H9 (cell line): ENCODE data around the gene GPR183. TPM values are rescaled to one million over a fixed set of nuclear protein-coding genes. Genes with fewer than 3 reads are reported as not detected.

ENCODE experiments used
- DNase-seq: peaks from one replicate; pipeline ENCODE4 v3.0.0-alpha.2; 2017
- H2AFZ ChIP-seq: one replicate; pipeline ENCODE4 v1.6.1; 2013; ENCODE audit warnings: mild to moderate bottlenecking, low read length, control low read depth, moderate library complexity
- H2AK5ac ChIP-seq: 2 replicates; pipeline ENCODE4 v1.6.1; 2013; ENCODE audit warnings: low read length, control low read depth, mixed read lengths; ENCODE audit not compliant: insufficient read length
- H2BK120ac ChIP-seq: one replicate; pipeline ENCODE4 v1.6.1; 2013; ENCODE audit warnings: low read depth, mild to moderate bottlenecking, low read length, control low read depth, inconsistent platforms; ENCODE audit not compliant: poor library complexity, severe bottlenecking
- H2BK12ac ChIP-seq: 2 replicates; pipeline ENCODE4 v1.6.1; 2013; ENCODE audit warnings: low read length, control low read depth, mixed read lengths, low read depth; ENCODE audit not compliant: insufficient read length
- H2BK15ac ChIP-seq: 2 replicates; pipeline ENCODE4 v1.6.1; 2013; ENCODE audit warnings: low read depth, low read length, control low read depth
- H2BK20ac ChIP-seq: one replicate; pipeline ENCODE4 v1.6.1; 2013; ENCODE audit warnings: low read depth, mild to moderate bottlenecking, low read length, control low read depth, inconsistent platforms; ENCODE audit not compliant: poor library complexity, severe bottlenecking
- H2BK5ac ChIP-seq: 2 replicates; pipeline ENCODE4 v1.6.1; 2013; ENCODE audit warnings: low read length, control low read depth, mixed read lengths; ENCODE audit not compliant: insufficient read length
- H3K14ac ChIP-seq: 2 replicates; pipeline ENCODE4 v1.6.1; 2013; ENCODE audit warnings: low read length, control low read depth; ENCODE audit not compliant: insufficient read depth
- H3K18ac ChIP-seq: 2 replicates; pipeline ENCODE4 v1.6.1; 2013; ENCODE audit warnings: low read depth, mild to moderate bottlenecking, mixed read lengths, low read length, control low read depth; ENCODE audit not compliant: insufficient read length
- H3K23ac ChIP-seq: 2 replicates; pipeline ENCODE4 v1.6.1; 2013; ENCODE audit warnings: low read length, control low read depth, mixed read lengths, low read depth; ENCODE audit not compliant: insufficient read length
- H3K23me2 ChIP-seq: 2 replicates; pipeline ENCODE4 v1.6.1; 2013; ENCODE audit warnings: low read depth, mild to moderate bottlenecking, mixed read lengths, low read length, control low read depth; ENCODE audit not compliant: insufficient read length, poor library complexity, severe bottlenecking
- H3K27ac ChIP-seq: 2 replicates; pipeline ENCODE4 v1.5.1; 2013; ENCODE audit warnings: low read length, control low read depth, mixed read lengths, low read depth; ENCODE audit not compliant: insufficient read length
- H3K27me3 ChIP-seq: 2 replicates; pipeline ENCODE4 v1.6.1; 2013; ENCODE audit warnings: low read length, control low read depth, inconsistent platforms; ENCODE audit not compliant: insufficient read depth
- H3K4ac ChIP-seq: 2 replicates; pipeline ENCODE4 v1.6.1; 2013; ENCODE audit warnings: low read depth, mild to moderate bottlenecking, control low read depth, inconsistent platforms, low read length, moderate library complexity
- H3K4me1 ChIP-seq: 2 replicates; pipeline ENCODE4 v1.6.1; 2013; ENCODE audit warnings: low read length, control low read depth, inconsistent platforms; ENCODE audit not compliant: insufficient read depth
- H3K4me2 ChIP-seq: 2 replicates; pipeline ENCODE4 v1.6.1; 2013; ENCODE audit warnings: low read length, control low read depth, mixed read lengths; ENCODE audit not compliant: insufficient read length, insufficient read depth
- H3K56ac ChIP-seq: 2 replicates; pipeline ENCODE4 v1.6.1; 2013; ENCODE audit warnings: low read depth, mild to moderate bottlenecking, mixed read lengths, low read length, control low read depth; ENCODE audit not compliant: insufficient read length
- H3K79me1 ChIP-seq: 2 replicates; pipeline ENCODE4 v1.6.1; 2013; ENCODE audit warnings: low read depth, mild to moderate bottlenecking, moderate library complexity, low read length, control low read depth, inconsistent platforms; ENCODE audit not compliant: insufficient read depth, poor library complexity, severe bottlenecking
- H3K79me2 ChIP-seq: 2 replicates; pipeline ENCODE4 v1.6.1; 2013; ENCODE audit warnings: low read length, control low read depth, inconsistent platforms; ENCODE audit not compliant: insufficient read depth
- H3K9ac ChIP-seq: 2 replicates; pipeline ENCODE4 v1.6.1; 2013; ENCODE audit warnings: low read length, control low read depth, mixed read lengths; ENCODE audit not compliant: insufficient read length; ENCODE audit errors: extremely low read depth
- H3K9me3 ChIP-seq: one replicate; pipeline ENCODE4 v1.6.1; 2013; ENCODE audit warnings: low read depth, low read length, inconsistent platforms; ENCODE audit not compliant: control insufficient read depth
- H3T11ph ChIP-seq: one replicate; pipeline ENCODE4 v1.6.1; 2013; ENCODE audit warnings: mild to moderate bottlenecking, low read length, control low read depth, inconsistent platforms
- H4K20me1 ChIP-seq: one replicate; pipeline ENCODE4 v1.6.1; 2013; ENCODE audit not compliant: control insufficient read depth, insufficient read length, insufficient read depth
- H4K5ac ChIP-seq: 2 replicates; pipeline ENCODE4 v1.6.1; 2013; ENCODE audit warnings: low read depth, mild to moderate bottlenecking, mixed read lengths, low read length, control low read depth; ENCODE audit not compliant: insufficient read length
- H4K8ac ChIP-seq: replicated peaks from 2 replicates; pipeline ENCODE4 v1.6.1; 2013; ENCODE audit warnings: low read length, control low read depth, mixed read lengths, low read depth; ENCODE audit not compliant: insufficient read length
- H4K91ac ChIP-seq: 2 replicates; pipeline ENCODE4 v1.6.1; 2013; ENCODE audit warnings: low read depth, mild to moderate bottlenecking, moderate library complexity, mixed read lengths, low read length, control low read depth; ENCODE audit not compliant: insufficient read length
- H3K27ac Mint-ChIP-seq, 3 experiments: 2 replicates in 2 of 3; 3 replicates in 1 of 3; pipeline ENCODE4 v1.8.0; 2020 to 2021; ENCODE audit warnings: mixed read lengths in 3 of 3, mild to moderate bottlenecking in 1 of 3, moderate library complexity in 1 of 3
- H3K27me3 Mint-ChIP-seq: 2 replicates; pipeline ENCODE4 v1.8.0; 2021; ENCODE audit warnings: low read depth, mild to moderate bottlenecking, moderate library complexity, mixed read lengths
- H3K36me3 Mint-ChIP-seq, 3 experiments: 2 replicates in 2 of 3; 3 replicates in 1 of 3; pipeline ENCODE4 v1.8.0; 2020 to 2021; ENCODE audit warnings: low read depth in 3 of 3, mixed read lengths in 3 of 3; ENCODE audit not compliant: insufficient read depth in 1 of 3
- H3K4me1 Mint-ChIP-seq, 2 experiments: 2 replicates each; pipeline ENCODE4 v1.8.0; 2020; ENCODE audit warnings: mixed read lengths in 2 of 2
- H3K4me3 Mint-ChIP-seq, 2 experiments: 2 replicates in 1 of 2; 3 replicates in 1 of 2; pipeline ENCODE4 v1.8.0; 2020 to 2021; ENCODE audit warnings: mild to moderate bottlenecking in 2 of 2, mixed read lengths in 2 of 2, moderate library complexity in 1 of 2
- H3K9me3 Mint-ChIP-seq, 2 experiments: 2 replicates in 1 of 2; 3 replicates in 1 of 2; pipeline ENCODE4 v1.8.0; 2020; ENCODE audit warnings: mild to moderate bottlenecking in 2 of 2, mixed read lengths in 2 of 2, moderate library complexity in 1 of 2
- total RNA-seq: library from RNA; stranded (reverse); gene quantifications from 2 replicates; pipeline ENCODE4 v1.2.1, GENCODE V29; 2021
- TF ChIP-seq, protein P1 (sequence below): fragments of 200-600 bp; sonication (generic); conservative IDR thresholded peaks from 3 replicates; pipeline ENCODE4 v1.8.0; 2021; ENCODE audit warnings: antibody characterized with exemption, mild to moderate bottlenecking

Gene GPR183
- total RNA-seq, 1 experiment from 2014 or later: not detected

DNA sequence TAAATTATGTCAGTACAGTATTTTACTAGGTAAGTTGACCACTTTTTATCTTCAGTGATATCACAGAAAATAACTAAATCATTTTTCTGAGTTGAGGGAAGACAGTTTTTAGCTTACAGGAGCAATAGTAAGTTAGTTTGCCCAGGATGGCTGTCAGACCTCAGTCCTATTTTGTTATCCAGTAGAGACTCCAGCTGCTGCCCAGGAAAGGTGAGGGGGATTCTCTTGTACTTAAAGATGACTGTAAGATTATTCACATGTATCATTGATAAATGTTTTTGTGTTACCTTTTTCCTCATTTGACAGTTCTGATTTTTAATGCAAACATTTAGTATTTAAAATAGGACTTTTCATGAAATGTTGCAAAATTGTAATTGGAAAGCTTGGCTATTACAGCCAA is 14.5 kb upstream of the GPR183 start:
- no peak overlapping the region for H3K14ac ChIP-seq
- H2BK20ac ChIP-seq: no peak overlapping the region
- TF ChIP-seq, protein P1, sequence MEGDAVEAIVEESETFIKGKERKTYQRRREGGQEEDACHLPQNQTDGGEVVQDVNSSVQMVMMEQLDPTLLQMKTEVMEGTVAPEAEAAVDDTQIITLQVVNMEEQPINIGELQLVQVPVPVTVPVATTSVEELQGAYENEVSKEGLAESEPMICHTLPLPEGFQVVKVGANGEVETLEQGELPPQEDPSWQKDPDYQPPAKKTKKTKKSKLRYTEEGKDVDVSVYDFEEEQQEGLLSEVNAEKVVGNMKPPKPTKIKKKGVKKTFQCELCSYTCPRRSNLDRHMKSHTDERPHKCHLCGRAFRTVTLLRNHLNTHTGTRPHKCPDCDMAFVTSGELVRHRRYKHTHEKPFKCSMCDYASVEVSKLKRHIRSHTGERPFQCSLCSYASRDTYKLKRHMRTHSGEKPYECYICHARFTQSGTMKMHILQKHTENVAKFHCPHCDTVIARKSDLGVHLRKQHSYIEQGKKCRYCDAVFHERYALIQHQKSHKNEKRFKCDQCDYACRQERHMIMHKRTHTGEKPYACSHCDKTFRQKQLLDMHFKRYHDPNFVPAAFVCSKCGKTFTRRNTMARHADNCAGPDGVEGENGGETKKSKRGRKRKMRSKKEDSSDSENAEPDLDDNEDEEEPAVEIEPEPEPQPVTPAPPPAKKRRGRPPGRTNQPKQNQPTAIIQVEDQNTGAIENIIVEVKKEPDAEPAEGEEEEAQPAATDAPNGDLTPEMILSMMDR: no peak
- no peak overlapping the region for H3K4me3 Mint-ChIP-seq
- H3K4ac ChIP-seq: no peak overlapping the region
- H3K4me1 ChIP-seq: no peaks in the 10 kb centered on the region
- no peak overlapping the region for H4K8ac ChIP-seq
- H3K27me3 ChIP-seq: no peaks in the 10 kb centered on the region
- no peak overlapping the region for H3K23ac ChIP-seq
- H4K91ac ChIP-seq: no peak overlapping the region
- H3K27me3 Mint-ChIP-seq: no peaks in the 10 kb centered on the region
- no peaks in the 10 kb centered on the region for H3K23me2 ChIP-seq
- no peak overlapping the region for H4K5ac ChIP-seq
- H3T11ph ChIP-seq: no peak overlapping the region
- no peak overlapping the region for H2BK15ac ChIP-seq
- no peak overlapping the region for H2BK120ac ChIP-seq
- H3K18ac ChIP-seq: no peak overlapping the region
- H3K56ac ChIP-seq: no peak overlapping the region
- H3K79me1 ChIP-seq: no peaks in the 10 kb centered on the region
- no peak overlapping the region for H2AK5ac ChIP-seq
- H3K4me1 Mint-ChIP-seq: no peaks in the 10 kb centered on the region
- H3K4me2 ChIP-seq: no peak overlapping the region
- H3K36me3 Mint-ChIP-seq: peaks cover 3 to 19% (median 15%) of the 10 kb centered on the region in 3 experiments
- no peaks in the 10 kb centered on the region for H4K20me1 ChIP-seq
- DNase-seq: no peak
- H2BK12ac ChIP-seq: no peak overlapping the region
- H2BK5ac ChIP-seq: no peak overlapping the region
- H3K9ac ChIP-seq: no peak overlapping the region
- H3K27ac Mint-ChIP-seq: no peak overlapping the region
- H3K9me3 Mint-ChIP-seq: no peaks in the 10 kb centered on the region
- no peaks in the 10 kb centered on the region for H3K9me3 ChIP-seq
- no peak overlapping the region for H3K27ac ChIP-seq
- no peak overlapping the region for H2AFZ ChIP-seq
- no peaks in the 10 kb centered on the region for H3K79me2 ChIP-seq
